Stimulated activated CD4-positive, alpha-beta T cell treated with anti-CD3 and anti-CD28 coated beads, Interleukin-12 subunit alpha, Interleukin-12 subunit beta, amount 100 ng/mL, for 48 hours (primary cell): Measurements from ENCODE around the gene NAA40.
"Not testable (repeated sequence)": the region's sequence is repeated elsewhere in the genome, so short reads cannot be mapped to it uniquely, and the experiment has no call there.

ENCODE experiments used
- DNase-seq, 3 donors: peaks; one replicate each; pipeline ENCODE4 v3.0.0-alpha.2; 2020; ENCODE audit warnings: low read depth in 2 of 3, low spot score in 1 of 3

Gene NAA40

GRCh38 chr11:63937713-63938478, 906 bp upstream of the NAA40 start:
- no peak for DNase-seq

GRCh38 chr11:63939397-63939891, 642 bp downstream of the NAA40 start:
- no peak for DNase-seq

GRCh38 chr11:63940786-63941185, 2.0 kb downstream of the NAA40 start:
- no peak for DNase-seq

- no peak for DNase-seq
Observed at GRCh38 chr11:63941901-63942300, 3.1 kb downstream of the NAA40 start.

- no peak for DNase-seq
Observed at GRCh38 chr11:63942803-63943202, 4.0 kb downstream of the NAA40 start.

- no peak for DNase-seq
Observed at GRCh38 chr11:63944987-63945386, 6.2 kb downstream of the NAA40 start.

- peak; percentile 17 to 32 (median 30) for DNase-seq
Observed at GRCh38 chr11:63945477-63946163, 6.8 kb downstream of the NAA40 start.

GRCh38 chr11:63951779-63952536, 13.2 kb downstream of the NAA40 start:
- DNase-seq = no peak

- no peak for DNase-seq
Observed at GRCh38 chr11:63952570-63952969, 13.8 kb downstream of the NAA40 start.

GRCh38 chr11:63958008-63958407, 19.2 kb downstream of the NAA40 start:
- no peak for DNase-seq

- DNase-seq = no peak
Observed at GRCh38 chr11:63961608-63962412, 23.0 kb downstream of the NAA40 start.

- not testable (repeated sequence) for DNase-seq
Observed at GRCh38 chr11:63963895-63964294, 25.1 kb downstream of the NAA40 start.

- DNase-seq = no peak
Observed at GRCh38 chr11:63966444-63966843, 27.6 kb downstream of the NAA40 start.

- DNase-seq = no peak
Observed at GRCh38 chr11:63969461-63969860, 30.7 kb downstream of the NAA40 start.

- DNase-seq = no peak
Observed at GRCh38 chr11:63970902-63971301, 32.1 kb downstream of the NAA40 start.

GRCh38 chr11:63973912-63974258, 35.1 kb downstream of the NAA40 start:
- DNase-seq = not testable (repeated sequence)

GRCh38 chr11:63974259-63975143, 35.7 kb downstream of the NAA40 start, which contains the start of gene COX8A:
Gene COX8A, plus strand, starts transcription at chr11:63974620. Its CDS starts 61 bp downstream, at chr11:63974681.
- DNase-seq = peak; percentile 92 to 95 (median 95)

- no peak for DNase-seq
Observed at GRCh38 chr11:63978551-63979239, 39.9 kb downstream of the NAA40 start.

- no peak for DNase-seq
Observed at GRCh38 chr11:63979426-63979825, 40.6 kb downstream of the NAA40 start.
